GM19035 (cell line): ENCODE measurements around the gene PTGES3.
"Not testable (repeated sequence)": the region's sequence is repeated elsewhere in the genome, so short reads cannot be mapped to it uniquely, and the experiment has no call there.

Source experiments
- ATAC-seq: cut with Tn5 transposase; IDR thresholded peaks from one replicate; pipeline ENCODE4 v1.9.1; 2021; ENCODE audit not compliant: unreplicated experiment

PTGES3 gene

GRCh38 chr12:56709759-56710376, 21.8 kb upstream of the PTGES3 start:
- no peak for ATAC-seq

- ATAC-seq, result not testable (repeated sequence)
Observed at GRCh38 chr12:56704522-56704921, 16.4 kb upstream of the PTGES3 start.

GRCh38 chr12:56699020-56699661, 11.1 kb upstream of the PTGES3 start:
- no peak for ATAC-seq

- ATAC-seq, result no peak
Observed at GRCh38 chr12:56695327-56696101, 7.4 kb upstream of the PTGES3 start.

- no peak for ATAC-seq
Observed at GRCh38 chr12:56694161-56694560, 6.1 kb upstream of the PTGES3 start.

- ATAC-seq, result no peak
Observed at GRCh38 chr12:56688846-56689109, 694 bp upstream of the PTGES3 start.

- peak; percentile 18 for ATAC-seq
Observed at GRCh38 chr12:56687223-56688128, 608 bp downstream of the PTGES3 start.

GRCh38 chr12:56684745-56685359, 3.2 kb downstream of the PTGES3 start:
- no peak for ATAC-seq

GRCh38 chr12:56682323-56682722, 5.8 kb downstream of the PTGES3 start:
- ATAC-seq, result no peak

- ATAC-seq, result no peak
Observed at GRCh38 chr12:56679883-56680575, 8.1 kb downstream of the PTGES3 start.

- no peak for ATAC-seq
Observed at GRCh38 chr12:56678852-56679251, 9.2 kb downstream of the PTGES3 start.

GRCh38 chr12:56677680-56678079, 10.4 kb downstream of the PTGES3 start:
- no peak for ATAC-seq

GRCh38 chr12:56676851-56677580, 11.1 kb downstream of the PTGES3 start:
- no peak for ATAC-seq

GRCh38 chr12:56671608-56672007, 16.5 kb downstream of the PTGES3 start:
- ATAC-seq, result no peak

GRCh38 chr12:56670836-56671235, 17.2 kb downstream of the PTGES3 start:
- no peak for ATAC-seq

GRCh38 chr12:56668197-56668457, 20.0 kb downstream of the PTGES3 start:
- ATAC-seq, result no peak

GRCh38 chr12:56661979-56662638, 26.0 kb downstream of the PTGES3 start:
- ATAC-seq, result no peak

GRCh38 chr12:56661560-56661959, 26.5 kb downstream of the PTGES3 start:
- ATAC-seq, result no peak

- no peak for ATAC-seq
Observed at GRCh38 chr12:56658921-56659320, 29.2 kb downstream of the PTGES3 start.
